Coronary artery (tissue), 2 donors: ENCODE results near the gene ZNRF2.

Experiments used
- DNase-seq: peaks from one replicate; pipeline ENCODE4 v3.0.0-alpha.2; 2017; ENCODE audit warnings: low spot score
- H3K27ac ChIP-seq, 2 donors: fragments of 200-600 bp; sonication (generic); one replicate each; pipeline ENCODE4 v1.5.1; 2016 to 2019
- H3K4me3 ChIP-seq: fragments of 200-600 bp; sonication (generic); 2 replicates; pipeline ENCODE4 v1.5.1; 2016; ENCODE audit warnings: mild to moderate bottlenecking, moderate library complexity
- TF ChIP-seq, protein P1 (sequence below): fragments of 200-600 bp; sonication (generic); IDR thresholded peaks from one replicate; pipeline ENCODE4 v1.5.1; 2019; ENCODE audit warnings: antibody characterized with exemption

Gene ZNRF2

DNA sequence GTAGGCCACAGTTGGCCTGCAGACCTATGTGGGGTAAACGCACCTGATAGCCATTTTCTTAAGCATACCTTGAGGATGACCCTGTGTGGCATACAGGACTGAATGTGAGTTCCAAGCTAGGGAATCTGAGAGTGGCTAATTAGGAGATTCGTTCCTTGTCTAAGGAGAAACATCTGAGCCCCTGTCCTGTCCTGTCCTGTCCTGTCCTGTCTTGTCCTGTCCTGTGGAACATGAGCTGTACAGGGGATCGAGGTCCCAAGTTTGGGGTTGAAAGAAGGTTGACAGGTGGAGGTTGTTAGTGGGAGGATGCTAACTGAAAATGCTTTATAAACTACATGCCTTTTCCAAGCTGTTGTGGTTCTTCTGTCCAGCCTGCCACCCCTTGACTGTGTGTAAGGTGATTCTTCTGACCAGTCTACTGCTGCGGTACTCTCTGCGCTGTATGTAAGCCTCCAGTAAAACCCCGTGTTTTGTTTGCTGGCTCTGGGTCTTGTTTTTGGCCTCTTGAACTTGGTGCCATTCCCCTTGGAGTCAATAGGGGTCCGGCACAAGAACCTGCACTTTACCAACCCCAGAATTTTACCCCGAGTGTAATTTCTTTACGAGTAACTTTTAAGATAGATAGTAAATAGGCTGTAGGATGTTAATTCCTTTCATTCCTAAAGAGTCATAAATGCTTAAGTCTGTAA, 26.4 kb downstream of the ZNRF2 start:
- TF ChIP-seq, protein P1, sequence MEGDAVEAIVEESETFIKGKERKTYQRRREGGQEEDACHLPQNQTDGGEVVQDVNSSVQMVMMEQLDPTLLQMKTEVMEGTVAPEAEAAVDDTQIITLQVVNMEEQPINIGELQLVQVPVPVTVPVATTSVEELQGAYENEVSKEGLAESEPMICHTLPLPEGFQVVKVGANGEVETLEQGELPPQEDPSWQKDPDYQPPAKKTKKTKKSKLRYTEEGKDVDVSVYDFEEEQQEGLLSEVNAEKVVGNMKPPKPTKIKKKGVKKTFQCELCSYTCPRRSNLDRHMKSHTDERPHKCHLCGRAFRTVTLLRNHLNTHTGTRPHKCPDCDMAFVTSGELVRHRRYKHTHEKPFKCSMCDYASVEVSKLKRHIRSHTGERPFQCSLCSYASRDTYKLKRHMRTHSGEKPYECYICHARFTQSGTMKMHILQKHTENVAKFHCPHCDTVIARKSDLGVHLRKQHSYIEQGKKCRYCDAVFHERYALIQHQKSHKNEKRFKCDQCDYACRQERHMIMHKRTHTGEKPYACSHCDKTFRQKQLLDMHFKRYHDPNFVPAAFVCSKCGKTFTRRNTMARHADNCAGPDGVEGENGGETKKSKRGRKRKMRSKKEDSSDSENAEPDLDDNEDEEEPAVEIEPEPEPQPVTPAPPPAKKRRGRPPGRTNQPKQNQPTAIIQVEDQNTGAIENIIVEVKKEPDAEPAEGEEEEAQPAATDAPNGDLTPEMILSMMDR = no peak
- Histone ChIP-seq H3K4me3 (no peak overlapping the region), H3K27ac (no peak overlapping the region)
- DNase-seq = no peak

DNA sequence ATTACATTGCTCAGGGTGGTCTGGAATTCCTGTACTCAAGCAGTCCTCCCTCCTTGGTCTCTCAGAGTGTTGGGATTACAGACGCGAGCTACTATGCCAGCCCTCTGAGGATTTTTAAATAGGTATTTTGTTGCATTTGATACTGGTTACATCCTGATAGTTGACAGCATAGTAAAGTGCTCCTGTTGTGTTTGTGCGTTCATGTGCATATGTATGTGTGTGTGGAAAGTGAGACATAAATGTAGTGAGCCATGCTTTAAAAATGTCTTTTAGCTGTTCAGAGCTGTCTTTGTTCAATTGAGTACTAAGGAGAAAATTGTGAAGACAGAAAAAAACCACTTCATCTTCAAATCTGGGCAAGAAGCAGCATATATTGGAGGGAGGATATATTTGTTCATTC, 27.8 kb downstream of the ZNRF2 start:
- TF ChIP-seq, protein P1 = no peak
- DNase-seq = no peak
- Histone ChIP-seq H3K4me3 (no peak overlapping the region), H3K27ac (no peak overlapping the region)

DNA sequence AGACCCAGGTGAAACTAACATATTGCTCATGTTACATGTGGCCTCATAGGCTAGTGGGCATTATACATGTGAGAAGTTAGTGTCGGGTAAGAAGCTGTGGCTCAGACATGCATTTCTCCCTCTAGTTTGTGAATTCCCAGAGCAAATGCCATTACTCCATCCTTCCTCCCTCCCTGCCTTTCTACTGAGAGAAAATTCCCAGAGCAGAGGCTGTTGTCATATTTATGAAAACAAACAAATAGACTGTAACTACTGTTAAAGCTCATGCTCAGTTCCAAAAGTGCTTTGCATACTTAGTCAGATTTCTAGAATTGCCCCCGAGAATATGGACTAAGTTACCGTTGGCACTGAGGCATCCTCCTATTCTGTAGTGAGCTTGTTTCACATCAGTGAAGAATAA, 29.0 kb downstream of the ZNRF2 start:
- TF ChIP-seq, protein P1 = no peak
- no peak overlapping the region for H3K4me3 ChIP-seq
- no peak overlapping the region for H3K27ac ChIP-seq
- DNase-seq = no peak

DNA sequence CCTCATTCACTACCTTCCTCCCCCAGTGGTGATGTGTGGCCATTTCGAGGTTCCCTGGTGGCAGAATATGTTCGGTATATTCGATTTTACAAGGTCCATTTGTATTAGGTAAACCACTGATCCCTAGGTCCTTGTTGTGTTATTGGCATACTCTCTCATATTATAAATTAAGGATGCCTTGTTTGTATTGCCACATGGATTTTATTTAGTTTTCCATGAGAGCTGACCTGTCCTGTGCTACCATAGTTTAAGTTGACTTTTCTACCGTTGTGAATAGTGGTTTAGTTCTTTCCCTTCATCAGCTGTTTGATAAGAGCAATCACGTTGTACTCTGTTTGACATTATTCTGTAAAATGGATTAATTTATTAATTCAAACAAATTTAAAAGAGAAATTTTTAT, 29.4 kb downstream of the ZNRF2 start:
- TF ChIP-seq, protein P1 = no peak
- Histone ChIP-seq H3K27ac (no peak overlapping the region), H3K4me3 (no peak overlapping the region)
- no peak for DNase-seq

DNA sequence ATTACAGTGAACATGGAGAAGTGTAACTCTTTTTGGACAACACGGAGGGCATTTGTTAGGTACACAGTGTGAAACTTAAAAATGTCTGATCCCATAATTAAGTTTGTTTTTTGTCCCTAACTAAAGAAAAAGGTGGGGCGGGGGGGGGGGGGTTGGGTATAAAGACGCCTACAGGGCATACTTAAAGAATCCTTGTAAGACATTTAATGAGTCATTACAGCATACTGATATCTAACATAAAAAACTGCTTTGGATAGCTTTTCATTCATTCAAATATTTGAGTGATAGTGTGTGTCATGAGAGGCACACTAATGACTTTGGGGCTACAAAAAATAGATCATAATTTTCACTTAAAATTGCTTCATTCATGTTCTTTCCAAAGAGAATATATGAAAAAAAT, 31.2 kb downstream of the ZNRF2 start:
- TF ChIP-seq, protein P1 = no peak
- DNase-seq = no peak
- H3K27ac ChIP-seq = no peak overlapping the region
- no peak overlapping the region for H3K4me3 ChIP-seq

DNA sequence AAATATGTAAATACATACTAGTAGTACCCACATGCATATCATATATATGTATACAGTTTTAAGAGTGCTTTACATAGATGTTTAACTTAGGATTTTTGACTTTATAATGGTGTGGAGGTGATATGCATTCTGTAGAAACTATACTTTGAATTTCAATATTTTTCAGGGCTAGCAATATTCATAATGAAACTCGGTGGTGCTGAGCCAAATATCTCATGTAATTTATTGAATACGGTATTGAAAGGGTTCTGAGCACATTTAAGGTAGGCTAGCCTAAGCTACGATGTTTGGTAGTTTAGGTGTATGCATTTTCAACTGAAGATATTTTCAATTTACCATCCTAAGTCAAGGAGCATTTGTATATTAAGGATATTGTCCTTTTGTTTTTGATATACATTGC, 36.0 kb downstream of the ZNRF2 start:
- no peak overlapping the region for H3K27ac ChIP-seq
- TF ChIP-seq, protein P1 = no peak
- DNase-seq = no peak
- H3K4me3 ChIP-seq = no peak overlapping the region

DNA sequence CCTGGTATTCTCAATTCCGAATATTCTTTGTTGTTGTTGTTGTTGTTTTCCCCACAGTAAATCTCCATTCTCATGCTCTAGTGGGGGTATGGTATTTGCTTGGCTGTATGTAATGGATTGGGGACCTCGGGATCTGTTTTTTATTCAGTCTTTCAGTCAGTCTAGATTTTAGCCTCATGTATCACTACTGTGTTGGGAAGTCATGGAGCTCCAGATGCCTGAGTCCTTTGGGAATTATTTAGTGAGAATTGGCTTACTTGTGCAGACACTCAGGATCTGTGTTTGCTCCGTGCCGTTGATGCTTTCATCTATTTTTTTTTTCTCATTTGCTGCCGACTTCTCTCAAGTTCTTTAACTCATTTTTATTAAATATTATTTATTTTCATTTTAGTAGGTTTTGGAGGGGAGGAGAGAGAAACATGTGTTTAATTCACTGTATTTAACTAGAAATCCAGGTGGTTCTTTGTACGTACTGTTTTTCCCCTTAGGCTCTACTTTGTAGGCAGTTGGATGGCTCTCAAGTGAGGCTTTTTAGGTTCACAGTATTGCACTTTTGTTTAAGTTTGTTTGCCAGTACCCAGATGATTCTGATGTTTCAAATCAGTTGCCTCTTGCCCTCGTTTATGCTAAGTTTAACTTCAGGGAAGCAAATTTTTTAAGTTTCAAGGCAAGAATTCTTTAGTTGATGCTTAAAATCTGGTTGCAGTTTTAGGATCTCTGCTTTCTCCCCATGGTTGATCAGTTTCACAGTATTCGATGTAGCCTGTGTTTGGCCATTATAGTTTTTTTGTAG, 36.9 kb downstream of the ZNRF2 start:
- no peak for DNase-seq
- TF ChIP-seq, protein P1 = no peak
- Histone ChIP-seq H3K27ac (no peak overlapping the region), H3K4me3 (peak overlapping the region; percentile 32)
